Femur (tissue), 1 donor: Measurements from ENCODE around the gene GPR15.

Source experiments
- DNase-seq: peaks from one replicate; pipeline ENCODE4 v3.0.0-alpha.2; 2017

The GPR15 gene

DNA sequence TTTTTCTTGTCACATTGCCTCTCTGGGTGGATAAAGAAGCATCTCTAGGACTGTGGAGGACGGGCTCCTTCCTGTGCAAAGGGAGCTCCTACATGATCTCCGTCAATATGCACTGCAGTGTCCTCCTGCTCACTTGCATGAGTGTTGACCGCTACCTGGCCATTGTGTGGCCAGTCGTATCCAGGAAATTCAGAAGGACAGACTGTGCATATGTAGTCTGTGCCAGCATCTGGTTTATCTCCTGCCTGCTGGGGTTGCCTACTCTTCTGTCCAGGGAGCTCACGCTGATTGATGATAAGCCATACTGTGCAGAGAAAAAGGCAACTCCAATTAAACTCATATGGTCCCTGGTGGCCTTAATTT, 478 bp downstream of the GPR15 start:
- no peak for DNase-seq

DNA sequence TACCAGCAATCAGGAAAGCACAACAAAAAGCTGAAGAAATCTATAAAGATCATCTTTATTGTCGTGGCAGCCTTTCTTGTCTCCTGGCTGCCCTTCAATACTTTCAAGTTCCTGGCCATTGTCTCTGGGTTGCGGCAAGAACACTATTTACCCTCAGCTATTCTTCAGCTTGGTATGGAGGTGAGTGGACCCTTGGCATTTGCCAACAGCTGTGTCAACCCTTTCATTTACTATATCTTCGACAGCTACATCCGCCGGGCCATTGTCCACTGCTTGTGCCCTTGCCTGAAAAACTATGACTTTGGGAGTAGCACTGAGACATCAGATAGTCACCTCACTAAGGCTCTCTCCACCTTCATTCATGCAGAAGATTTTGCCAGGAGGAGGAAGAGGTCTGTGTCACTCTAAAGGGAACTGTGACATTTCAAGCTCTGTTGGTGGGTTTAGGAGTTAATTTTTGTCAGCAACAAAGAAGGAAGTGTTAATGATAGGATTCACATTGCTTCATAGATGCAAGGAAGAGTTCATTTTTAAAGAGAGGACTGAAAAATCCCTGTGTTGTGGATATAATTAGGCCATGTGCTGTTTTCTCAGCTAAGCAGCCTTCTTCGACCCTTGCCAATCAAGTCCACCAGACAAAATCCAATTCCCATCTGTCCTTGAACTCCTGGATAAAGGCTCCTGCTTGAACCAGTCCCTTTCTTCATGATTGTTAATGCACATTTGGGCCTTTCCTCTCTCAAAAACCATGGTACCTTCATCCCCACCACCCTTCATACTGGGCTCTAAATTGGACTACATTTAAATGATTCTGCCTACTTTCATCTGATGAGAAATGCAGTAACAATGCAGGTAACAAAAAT, 1.2 kb downstream of the GPR15 start:
- DNase-seq, result no peak

DNA sequence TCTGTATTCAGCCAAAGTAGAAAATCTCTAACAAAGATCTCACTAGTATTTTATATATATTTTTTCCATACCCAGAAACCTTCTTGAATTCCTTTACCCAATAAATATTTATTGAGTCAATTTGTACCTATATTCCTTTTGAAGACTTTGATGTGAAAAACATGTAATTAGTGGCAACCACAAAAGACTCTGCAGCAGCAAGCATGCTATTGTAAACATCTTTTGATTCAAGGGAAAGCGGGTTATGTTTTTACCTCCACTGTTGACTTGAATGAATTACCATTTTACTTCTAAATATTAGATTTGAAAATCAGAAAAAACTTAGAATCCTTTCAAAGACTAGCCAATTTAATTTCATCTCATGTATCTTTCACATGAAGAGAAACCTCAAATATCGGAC, 2.4 kb downstream of the GPR15 start:
- no peak for DNase-seq

DNA sequence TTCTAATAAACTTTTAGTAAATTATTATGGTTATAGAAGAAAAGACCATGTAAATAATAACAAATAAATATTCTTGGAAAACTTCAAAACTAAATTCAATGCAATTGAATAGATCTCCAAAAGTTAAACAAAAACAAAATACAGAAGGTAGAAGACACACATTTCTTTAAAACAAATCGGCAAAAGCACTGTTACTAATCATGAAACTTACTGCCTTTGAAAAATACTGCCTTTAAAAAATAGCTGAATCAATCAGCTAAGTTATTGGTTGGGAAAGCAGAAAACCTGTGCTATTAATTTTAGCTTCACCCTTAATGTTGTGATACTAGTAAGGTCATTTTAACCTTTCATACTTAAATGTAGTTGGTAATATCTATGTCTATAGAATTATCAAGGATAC, 3.0 kb downstream of the GPR15 start:
- DNase-seq, result no peak

DNA sequence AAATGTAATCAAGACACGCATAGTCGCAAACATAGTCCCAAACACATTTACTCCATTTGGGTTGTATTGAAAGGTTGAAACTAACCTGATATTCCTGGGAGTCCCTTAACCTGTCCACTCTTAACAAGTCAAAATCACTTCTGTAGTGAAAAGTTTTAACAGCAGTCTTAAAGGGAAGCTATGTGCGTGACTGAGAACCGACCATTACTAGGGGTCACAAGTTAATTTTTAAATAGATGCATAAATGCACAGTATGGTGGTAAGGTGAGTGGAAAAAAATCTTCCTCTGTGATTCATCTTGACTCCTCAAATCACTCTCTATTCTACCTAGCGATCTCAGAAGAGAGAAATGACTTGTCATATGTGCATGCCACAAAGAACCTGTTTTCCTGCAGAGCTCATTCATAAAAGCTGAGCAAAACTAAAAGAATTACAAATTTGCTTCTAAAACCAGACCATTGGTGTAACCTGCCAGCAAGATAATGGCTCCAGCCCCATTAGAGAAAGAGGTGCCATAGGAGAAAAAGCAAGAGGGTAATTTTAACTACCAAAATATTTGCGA, 4.8 kb downstream of the GPR15 start:
- DNase-seq, result no peak

- no peak for DNase-seq
These were observed 8.6 kb downstream of the GPR15 start for GRCh38 chr3:98540346-98540745.

DNA sequence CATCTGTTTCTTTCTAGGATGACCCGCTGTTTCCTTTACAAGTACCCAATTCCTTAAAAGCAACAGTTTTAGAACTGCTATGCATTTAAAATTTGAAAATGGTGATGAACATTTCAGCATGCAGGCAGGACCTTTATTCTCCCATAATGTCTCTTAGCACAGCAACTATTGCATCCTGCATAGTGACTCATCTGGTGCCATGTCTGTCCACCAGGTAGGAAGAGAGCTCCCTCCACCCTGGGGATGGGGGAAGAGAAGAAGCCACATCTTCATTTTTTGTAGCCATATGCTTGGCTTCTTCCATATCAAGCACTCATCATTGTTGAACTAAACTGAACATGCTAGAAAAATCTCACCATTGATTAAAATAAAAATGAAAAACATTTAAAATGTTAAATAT, 9.9 kb downstream of the GPR15 start:
- DNase-seq, result no peak

DNA sequence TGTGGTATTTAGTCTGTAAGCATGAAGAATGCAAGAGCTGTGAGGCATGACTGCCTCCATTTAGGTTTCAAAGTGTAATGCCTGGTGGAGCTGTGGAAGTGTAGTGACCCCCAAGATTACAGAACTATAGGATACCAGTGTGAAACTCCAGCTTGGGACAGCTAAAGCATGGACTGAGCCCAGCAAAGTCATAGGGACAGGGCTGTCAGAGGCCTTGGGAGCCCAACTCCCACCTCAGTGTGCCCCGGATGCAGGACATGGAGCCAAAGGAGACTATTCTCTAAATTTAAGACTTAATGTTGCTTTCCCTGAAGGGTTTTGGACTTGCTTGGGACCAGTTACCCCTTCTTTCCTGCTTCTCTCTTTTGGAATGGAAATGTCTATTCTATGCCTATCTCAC, 10.8 kb downstream of the GPR15 start:
- no peak for DNase-seq

DNA sequence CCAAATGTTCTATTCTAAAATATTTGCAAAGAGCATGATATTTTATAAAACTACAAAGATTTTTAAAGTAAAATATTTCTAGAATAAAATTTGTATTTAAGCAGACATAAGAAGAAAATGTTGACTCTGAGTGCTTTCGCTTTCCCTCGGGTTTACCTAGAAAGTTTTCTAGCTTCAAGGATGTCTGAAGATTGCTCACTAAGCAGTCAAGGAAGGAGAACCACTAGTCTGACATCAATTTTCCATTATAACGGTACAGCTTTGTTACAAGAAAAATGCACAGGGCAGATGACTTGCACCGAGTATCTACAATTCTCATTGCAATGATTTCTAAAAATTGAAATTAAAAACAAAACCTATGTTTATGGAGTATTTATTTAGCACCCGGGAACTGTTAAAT, 14.2 kb downstream of the GPR15 start:
- DNase-seq, result no peak

DNA sequence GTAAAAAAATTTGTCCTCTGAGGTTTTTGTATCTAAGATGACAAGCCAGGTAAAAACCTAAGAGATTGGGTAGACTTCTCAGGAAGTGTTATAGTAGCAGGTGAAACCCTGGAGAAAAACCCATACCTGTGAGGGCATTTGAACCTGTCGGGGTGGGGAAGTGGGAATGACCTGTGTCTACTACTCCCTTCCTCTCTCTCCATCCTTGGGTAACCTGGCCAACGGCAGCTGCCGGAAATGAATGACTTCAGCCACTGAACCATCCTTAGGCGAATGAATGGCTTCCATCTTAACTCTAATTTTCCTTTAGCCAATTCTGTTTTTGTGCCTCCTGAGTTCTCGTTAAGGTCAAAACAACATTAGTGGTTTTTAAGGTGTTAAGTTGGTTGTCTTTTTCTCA, 16.8 kb downstream of the GPR15 start:
- no peak for DNase-seq

DNA sequence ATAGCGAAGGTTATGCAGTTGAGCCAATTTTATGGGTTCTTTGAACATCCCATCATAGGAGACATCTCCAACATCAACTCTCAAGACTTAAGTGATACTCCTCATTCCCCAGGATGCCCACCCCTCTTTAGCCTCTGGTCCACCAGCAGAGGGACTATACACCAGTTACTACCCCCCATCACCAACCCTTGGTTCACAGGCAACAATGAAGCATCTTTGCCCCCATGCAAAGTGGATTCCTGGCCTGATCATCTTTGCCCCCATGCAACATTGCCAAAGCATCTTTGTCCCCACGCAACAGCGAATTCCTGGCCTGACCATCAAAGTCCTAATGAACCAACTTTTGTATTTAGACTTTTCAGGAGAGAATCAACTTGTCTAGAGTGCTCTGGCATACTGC, 19.1 kb downstream of the GPR15 start:
- no peak for DNase-seq

DNA sequence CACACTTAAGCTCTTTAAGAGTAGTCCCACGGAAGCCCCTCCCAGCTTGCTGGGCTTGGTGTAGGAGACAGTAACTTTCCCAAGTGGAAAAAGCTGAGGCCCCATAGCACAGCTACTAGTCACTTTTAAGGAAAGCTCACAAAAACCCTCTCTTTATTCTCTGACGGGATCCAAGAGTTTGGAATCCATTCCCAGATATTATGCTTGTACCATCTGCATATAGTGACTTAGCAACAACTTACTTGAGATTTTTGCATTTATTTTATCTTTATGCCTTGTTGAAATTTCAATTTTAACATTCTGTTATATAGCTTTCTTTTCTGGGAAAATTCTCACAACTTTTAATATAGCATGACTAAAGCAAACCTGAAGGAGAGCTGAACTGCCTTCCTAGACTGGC, 19.5 kb downstream of the GPR15 start:
- DNase-seq, result no peak

GRCh38 chr3:98551754-98552153, 20.0 kb downstream of the GPR15 start:
- no peak for DNase-seq

- no peak for DNase-seq
These were observed 20.6 kb downstream of the GPR15 start for GRCh38 chr3:98552232-98553020.

GRCh38 chr3:98553021-98553563, 21.3 kb downstream of the GPR15 start:
- DNase-seq, result no peak

DNA sequence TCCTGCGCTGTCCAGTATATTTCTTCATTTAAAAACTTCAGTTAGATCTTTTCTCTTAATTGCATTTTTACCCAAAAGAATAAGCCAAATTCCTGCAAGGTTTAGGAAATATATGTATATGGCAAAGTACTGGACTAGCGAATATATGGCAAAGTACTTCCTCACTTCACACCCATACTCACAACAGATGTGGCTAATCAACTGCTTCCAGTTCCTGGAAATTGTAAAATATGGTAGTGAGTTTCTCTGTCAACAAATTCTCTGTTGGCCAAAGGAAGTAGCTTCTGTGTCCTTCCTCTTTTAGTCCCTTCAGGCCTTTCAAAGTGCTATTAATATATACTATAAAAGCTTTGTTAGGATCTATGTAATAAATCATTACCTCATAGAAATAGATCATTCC, 22.0 kb downstream of the GPR15 start:
- no peak for DNase-seq

- no peak for DNase-seq
These were observed 22.8 kb downstream of the GPR15 start for GRCh38 chr3:98554580-98554979.

- no peak for DNase-seq
These were observed 23.2 kb downstream of the GPR15 start for GRCh38 chr3:98555025-98555379.

DNA sequence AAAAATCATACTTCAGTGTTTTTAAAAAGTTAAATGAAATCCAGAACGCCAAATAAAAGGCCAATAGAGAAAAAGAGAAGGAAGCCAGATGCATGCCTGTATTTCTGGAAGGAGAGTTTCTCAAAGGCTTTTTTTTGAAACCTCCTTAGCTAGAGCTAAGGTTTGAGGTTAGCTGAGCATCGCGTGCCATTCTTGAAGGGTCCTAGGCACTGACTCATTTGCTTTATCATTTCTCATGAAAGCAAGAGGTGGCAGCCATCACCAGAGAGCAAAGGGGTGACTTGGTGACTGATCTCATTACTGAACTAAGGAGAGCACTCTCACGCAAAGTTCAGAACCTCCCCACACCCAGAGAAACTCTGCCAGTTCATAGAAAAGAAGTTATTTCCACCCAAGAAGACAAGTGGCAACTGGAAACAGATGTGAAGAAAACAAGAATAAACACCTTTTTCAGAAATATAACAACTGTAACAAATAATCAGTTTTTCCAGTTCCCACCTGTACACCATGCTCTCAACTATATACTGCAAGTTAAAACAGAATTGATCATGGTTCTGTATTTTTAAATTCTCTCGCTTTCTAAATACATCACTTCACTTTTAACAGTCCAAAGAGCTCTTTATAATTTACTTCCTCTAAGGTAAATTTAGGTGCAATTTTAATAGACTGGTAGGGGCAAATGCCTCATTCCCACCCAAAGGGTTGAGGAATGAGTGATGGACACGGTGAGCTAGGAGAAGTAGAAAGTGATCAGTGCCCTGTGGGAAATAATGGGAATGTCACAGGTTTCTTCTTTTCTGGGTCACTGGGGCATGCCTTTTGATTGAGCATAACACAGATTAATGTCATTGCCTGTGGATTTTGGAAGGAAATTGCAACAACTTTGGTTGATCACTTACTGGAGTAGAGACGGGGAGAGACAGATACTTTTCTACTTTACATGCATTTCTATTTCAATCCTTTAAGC, 24.7 kb downstream of the GPR15 start:
- DNase-seq, result no peak

DNA sequence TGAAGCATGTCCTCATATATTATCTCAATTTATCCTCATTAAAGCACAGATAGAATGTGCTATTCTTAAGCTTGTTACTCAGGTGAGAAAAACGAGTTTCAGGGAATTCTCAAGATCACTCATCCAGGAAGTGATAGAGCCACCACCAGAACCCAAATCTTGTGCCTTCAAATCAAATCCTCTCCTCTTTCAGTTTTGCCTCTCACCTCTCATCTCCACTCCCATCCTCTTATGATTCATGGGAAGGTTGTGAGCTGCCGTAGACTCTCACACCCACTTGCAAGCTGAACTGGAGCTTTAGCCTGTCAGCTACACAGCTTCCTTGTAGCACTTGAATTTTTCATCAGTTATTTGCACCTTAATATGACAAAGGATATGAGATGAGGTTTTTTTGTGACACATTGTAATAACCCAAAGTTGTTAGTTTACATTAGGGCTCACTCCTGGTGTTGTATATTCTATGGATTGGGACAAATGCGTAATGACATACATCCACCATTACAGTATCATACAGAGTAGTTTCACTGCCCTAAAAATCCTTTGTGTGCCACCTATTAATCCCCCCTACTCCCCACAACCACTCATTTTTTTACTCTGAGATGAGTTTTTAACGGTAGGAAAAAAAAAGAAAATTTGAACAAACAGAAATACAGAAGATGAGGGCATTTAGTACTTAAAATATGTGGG, 25.7 kb downstream of the GPR15 start:
- DNase-seq, result no peak

GRCh38 chr3:98558100-98558827, 26.5 kb downstream of the GPR15 start:
- no peak for DNase-seq
